ENCODE data around the gene SNX3. TPM values are rescaled to one million over a fixed set of nuclear protein-coding genes. Genes with fewer than 3 reads are reported as not detected.

Gene SNX3
- total and polyA plus RNA-seq, 2 donors from 2014 or later, result 143 to 236 TPM

GRCh38 chr6:108174371-108175175, 86.3 kb downstream of the SNX3 start:
- Histone ChIP-seq H3K9me3 (ENCODE audit: control insufficient read depth in 2 of 3, insufficient read depth in 1 of 3, low read length in 3 of 3) (no peaks in the 10 kb centered on the region), H3K27me3 (ENCODE audit: control insufficient read depth, insufficient read depth, low read length) (peaks cover 83% of the 10 kb centered on the region), H3K27ac (ENCODE audit: low read depth in 2 of 2, low read length in 2 of 2) (no peak overlapping the region), H3K4me3 (ENCODE audit: low read length in 3 of 3) (no peak overlapping the region), H3K4me1 (ENCODE audit: control insufficient read depth in 2 of 3, insufficient read depth in 2 of 3, low read depth in 1 of 3, low read length in 3 of 3) (peaks cover 0 to 8% (median 0%) of the 10 kb centered on the region in 3 donors), H3K9ac (ENCODE audit: low read length in 3 of 3) (no peak overlapping the region), H3K36me3 (ENCODE audit: control insufficient read depth in 2 of 3, insufficient read depth in 3 of 3, low read length in 3 of 3) (no peaks in the 10 kb centered on the region)
- FAIRE-seq (no peak), DNase-seq (peak in 4 of 5 donors; percentile 58 to 89 (median 84))
- intact Hi-C loops (cut with DNase I), result no loop called here
- TF ChIP-seq, protein P1, sequence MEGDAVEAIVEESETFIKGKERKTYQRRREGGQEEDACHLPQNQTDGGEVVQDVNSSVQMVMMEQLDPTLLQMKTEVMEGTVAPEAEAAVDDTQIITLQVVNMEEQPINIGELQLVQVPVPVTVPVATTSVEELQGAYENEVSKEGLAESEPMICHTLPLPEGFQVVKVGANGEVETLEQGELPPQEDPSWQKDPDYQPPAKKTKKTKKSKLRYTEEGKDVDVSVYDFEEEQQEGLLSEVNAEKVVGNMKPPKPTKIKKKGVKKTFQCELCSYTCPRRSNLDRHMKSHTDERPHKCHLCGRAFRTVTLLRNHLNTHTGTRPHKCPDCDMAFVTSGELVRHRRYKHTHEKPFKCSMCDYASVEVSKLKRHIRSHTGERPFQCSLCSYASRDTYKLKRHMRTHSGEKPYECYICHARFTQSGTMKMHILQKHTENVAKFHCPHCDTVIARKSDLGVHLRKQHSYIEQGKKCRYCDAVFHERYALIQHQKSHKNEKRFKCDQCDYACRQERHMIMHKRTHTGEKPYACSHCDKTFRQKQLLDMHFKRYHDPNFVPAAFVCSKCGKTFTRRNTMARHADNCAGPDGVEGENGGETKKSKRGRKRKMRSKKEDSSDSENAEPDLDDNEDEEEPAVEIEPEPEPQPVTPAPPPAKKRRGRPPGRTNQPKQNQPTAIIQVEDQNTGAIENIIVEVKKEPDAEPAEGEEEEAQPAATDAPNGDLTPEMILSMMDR (IDR thresholded peaks at IDR 0.05; ENCODE audit: borderline replicate concordance, extremely low read depth, insufficient read depth), result no peak

DNA sequence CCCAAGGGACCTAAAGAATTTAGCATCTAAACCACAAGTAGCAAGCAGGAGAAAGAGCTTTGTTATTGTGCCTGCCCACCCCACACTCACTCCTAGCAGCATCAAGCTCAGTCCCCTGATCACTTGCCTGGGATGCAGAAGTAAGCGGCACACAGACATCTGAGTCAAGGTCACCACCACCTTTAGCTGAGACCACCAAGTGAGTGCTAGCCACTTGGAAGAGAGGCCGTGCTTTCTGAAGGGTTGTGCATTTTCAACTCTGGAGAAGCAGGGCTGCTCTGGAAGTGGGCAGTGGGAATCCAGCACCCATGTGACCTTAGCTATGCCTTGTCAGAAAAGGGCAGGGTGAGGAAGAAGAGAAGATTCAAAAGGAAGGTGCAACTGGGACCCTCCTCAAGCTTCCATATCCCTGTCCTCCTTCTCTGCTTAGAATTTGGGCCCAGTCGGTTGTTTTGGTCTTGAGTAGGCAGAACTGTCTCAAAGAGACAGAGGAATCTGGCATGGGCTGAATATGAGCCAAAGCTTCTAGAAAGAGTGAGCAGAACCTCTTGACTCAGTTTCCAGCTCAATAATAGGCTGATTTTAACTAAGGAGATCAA, 88.8 kb downstream of the SNX3 start:
- no peak overlapping the region for H3K9ac ChIP-seq (ENCODE audit: low read length in 3 of 3)
- no peaks in the 10 kb centered on the region for H3K36me3 ChIP-seq (ENCODE audit: control insufficient read depth in 2 of 3, insufficient read depth in 3 of 3, low read length in 3 of 3)
- H3K27me3 ChIP-seq (ENCODE audit: control insufficient read depth, insufficient read depth, low read length), result peaks cover 87% of the 10 kb centered on the region
- no peak overlapping the region for H3K4me3 ChIP-seq (ENCODE audit: low read length in 3 of 3)
- TF ChIP-seq, protein P1 (IDR thresholded peaks at IDR 0.05; ENCODE audit: borderline replicate concordance, extremely low read depth, insufficient read depth), result no peak
- intact Hi-C loops (cut with DNase I), result no loop called here
- DNase-seq (no peak), FAIRE-seq (no peak)
- peaks cover 0 to 18% (median 0%) of the 10 kb centered on the region in 3 donors for H3K4me1 ChIP-seq (ENCODE audit: control insufficient read depth in 2 of 3, insufficient read depth in 2 of 3, low read depth in 1 of 3, low read length in 3 of 3)
- no peaks in the 10 kb centered on the region for H3K9me3 ChIP-seq (ENCODE audit: control insufficient read depth in 2 of 3, insufficient read depth in 1 of 3, low read length in 3 of 3)
- no peak overlapping the region for H3K27ac ChIP-seq (ENCODE audit: low read depth in 2 of 2, low read length in 2 of 2)

GRCh38 chr6:108171291-108171917, 89.4 kb downstream of the SNX3 start:
- H3K4me1 ChIP-seq (ENCODE audit: control insufficient read depth in 2 of 3, insufficient read depth in 2 of 3, low read depth in 1 of 3, low read length in 3 of 3), result peaks cover 0 to 18% (median under 1%) of the 10 kb centered on the region in 3 donors
- FAIRE-seq, result no peak

More at GRCh38 chr6:108171291-108171917, 89.4 kb downstream of the SNX3 start:
- TF ChIP-seq, protein P1 (IDR thresholded peaks at IDR 0.05; ENCODE audit: borderline replicate concordance, extremely low read depth, insufficient read depth), result no peak
- Histone ChIP-seq H3K9ac (ENCODE audit: low read length in 3 of 3) (no peak overlapping the region), H3K9me3 (ENCODE audit: control insufficient read depth in 2 of 3, insufficient read depth in 1 of 3, low read length in 3 of 3) (no peaks in the 10 kb centered on the region), H3K27me3 (ENCODE audit: control insufficient read depth, insufficient read depth, low read length) (peaks cover 84% of the 10 kb centered on the region), H3K36me3 (ENCODE audit: control insufficient read depth in 2 of 3, insufficient read depth in 3 of 3, low read length in 3 of 3) (no peaks in the 10 kb centered on the region), H3K4me3 (ENCODE audit: low read length in 3 of 3) (no peak overlapping the region), H3K27ac (ENCODE audit: low read depth in 2 of 2, low read length in 2 of 2) (no peak overlapping the region)
- intact Hi-C loops (cut with DNase I), result no loop called here
- DNase-seq, result no peak

All from kidney (tissue), 14 donors.